SK-N-SH (cell line): ENCODE measurements around the gene HFE. TPM values are rescaled to one million over a fixed set of nuclear protein-coding genes. Genes with fewer than 3 reads are reported as not detected.

Experiments used
- CTCF ChIA-PET: fragments of 300-600, 350-600 bp; formaldehyde crosslinking; extraction: SDS; loops from one replicate; lab custom pipeline; 2021; lab: Yijun Ruan, JAX
- POLR2A ChIA-PET: fragments of 350-600 bp; sonication (Branson Sonifier 250); formaldehyde crosslinking; extraction: SDS; loops from one replicate; lab custom pipeline; 2020; ENCODE audit warnings: antibody characterized with exemption, inconsistent platforms; lab: Yijun Ruan, JAX
- DNase-seq: peaks from one replicate; pipeline ENCODE4 v3.0.0; 2012
- H2AFZ ChIP-seq: fragments of 200-600 bp; sonication (generic); 2 replicates; pipeline ENCODE4 v1.8.1; 2016; ENCODE audit warnings: antibody characterized with exemption, mild to moderate bottlenecking, low read depth
- H3F3A ChIP-seq: fragments of 200-600 bp; sonication (generic); replicated peaks from 2 replicates; pipeline ENCODE3; 2016; ENCODE audit warnings: antibody characterized with exemption, mild to moderate bottlenecking; ENCODE audit not compliant: insufficient read depth
- H3K27ac ChIP-seq, 2 experiments: fragments of 200-500 bp in 1 of 2; fragments of 200-600 bp in 1 of 2; sonication (Bioruptor generic) in 1 of 2; sonication (generic), shearing (Covaris generic) in 1 of 2; 2 replicates each; pipeline versions ENCODE4 v1.5.1 to v1.6.1; 2014 to 2016; ENCODE audit warnings: low read depth in 2 of 2, inconsistent platforms in 1 of 2, low read length in 1 of 2, mild to moderate bottlenecking in 1 of 2, mixed read lengths in 1 of 2
- H3K27me3 ChIP-seq: fragments of 200-600 bp; sonication (generic), shearing (Covaris generic); 2 replicates; pipeline ENCODE4 v1.6.1; 2016; ENCODE audit warnings: mixed run types; ENCODE audit not compliant: insufficient read depth
- H3K36me3 ChIP-seq, 2 experiments: fragments of 200-500 bp in 1 of 2; fragments of 200-600 bp in 1 of 2; sonication (Bioruptor generic) in 1 of 2; sonication (generic) in 1 of 2; replicated peaks in 1 of 2; 2 replicates each; pipeline versions ENCODE3 to v1.5.1; 2014 to 2016; ENCODE audit warnings: low read length in 1 of 2, mild to moderate bottlenecking in 1 of 2; ENCODE audit not compliant: insufficient read depth in 2 of 2, control insufficient read depth in 1 of 2
- H3K4me1 ChIP-seq, 2 experiments: fragments of 200-500 bp in 1 of 2; fragments of 200-600 bp in 1 of 2; sonication (Bioruptor generic) in 1 of 2; sonication (generic), shearing (Covaris generic) in 1 of 2; 2 replicates each; pipeline versions ENCODE4 v1.5.1 to v1.6.1; 2014 to 2016; ENCODE audit warnings: low read depth in 1 of 2, low read length in 1 of 2, mixed run types in 1 of 2; ENCODE audit not compliant: insufficient read depth in 2 of 2, control insufficient read depth in 1 of 2
- H3K4me2 ChIP-seq: fragments of 200-600 bp; sonication (generic), shearing (Covaris generic); 2 replicates; pipeline ENCODE4 v1.6.1; 2017; ENCODE audit warnings: mixed run types
- H3K4me3 ChIP-seq, 2 experiments: fragments of 200-500 bp in 1 of 2; fragments of 200-600 bp in 1 of 2; sonication (Bioruptor generic) in 1 of 2; sonication (generic), shearing (Covaris generic) in 1 of 2; 2 replicates each; pipeline versions ENCODE4 v1.5.1 to v1.8.1; 2014 to 2016; ENCODE audit warnings: low read depth in 2 of 2, inconsistent platforms in 1 of 2, low read length in 1 of 2, mild to moderate bottlenecking in 1 of 2, mixed read lengths in 1 of 2, moderate library complexity in 1 of 2
- H3K79me2 ChIP-seq: fragments of 200-600 bp; sonication (generic); 2 replicates; pipeline ENCODE4 v1.8.1; 2017; ENCODE audit warnings: mild to moderate bottlenecking; ENCODE audit not compliant: insufficient read depth
- H3K9ac ChIP-seq: fragments of 200-600 bp; sonication (generic); 2 replicates; pipeline ENCODE4 v1.6.1; 2017; ENCODE audit warnings: mixed run types
- H3K9me2 ChIP-seq: fragments of 200-600 bp; sonication (generic); 2 replicates; pipeline ENCODE4 v1.6.1; 2017; ENCODE audit warnings: mixed run types
- H3K9me3 ChIP-seq: fragments of 200-600 bp; sonication (generic); 2 replicates; pipeline ENCODE4 v1.6.1; 2017; ENCODE audit warnings: mixed run types, mild to moderate bottlenecking, moderate library complexity
- H4K20me1 ChIP-seq: fragments of 200-600 bp; sonication (generic); 2 replicates; pipeline ENCODE4 v1.6.1; 2017; ENCODE audit warnings: mild to moderate bottlenecking, mixed run types; ENCODE audit not compliant: insufficient read depth
- CHD2 ChIP-seq: fragments of 150-350 bp; IDR thresholded peaks from 2 replicates; pipeline ENCODE4 v1.6.1; 2018; ENCODE audit warnings: low read length; ENCODE audit not compliant: partially characterized antibody
- ELF1 ChIP-seq: IDR thresholded peaks from 2 replicates; pipeline ENCODE4 v1.4.0; 2012
- EP300 ChIP-seq, 2 experiments: IDR thresholded peaks; 2 replicates each; pipeline versions ENCODE4 v1.4.0 to v1.6.1; 2012; ENCODE audit warnings: borderline replicate concordance in 1 of 2, low read depth in 1 of 2, low read length in 1 of 2
- FOXM1 ChIP-seq: IDR thresholded peaks from 2 replicates; pipeline ENCODE4 v1.4.0; 2012; ENCODE audit warnings: low read depth, mild to moderate bottlenecking
- IRF3 ChIP-seq: fragments of 150-350 bp; IDR thresholded peaks from 2 replicates; pipeline ENCODE4 v1.6.1; 2016; ENCODE audit warnings: mild to moderate bottlenecking, low read depth, low read length
- MAX ChIP-seq: IDR thresholded peaks from 2 replicates; pipeline ENCODE4 v1.4.0; 2012; ENCODE audit warnings: low read depth
- MEF2A ChIP-seq: IDR thresholded peaks from 2 replicates; pipeline ENCODE4 v1.4.0; 2012; ENCODE audit warnings: low read depth, borderline replicate concordance
- MXI1 ChIP-seq: IDR thresholded peaks from 2 replicates; pipeline ENCODE4 v1.6.1; 2012; ENCODE audit warnings: mild to moderate bottlenecking, low read depth, low read length, improper control_type of control experiment
- PBX3 ChIP-seq: IDR thresholded peaks from 2 replicates; pipeline ENCODE4; 2012
- POLR2AphosphoS5 ChIP-seq: IDR thresholded peaks from 2 replicates; pipeline ENCODE4 v1.6.1; 2012; ENCODE audit warnings: low read depth, low read length
- RAD21 ChIP-seq: IDR thresholded peaks from 2 replicates; pipeline ENCODE4 v1.6.1; 2012; ENCODE audit warnings: mild to moderate bottlenecking, low read length
- RCOR1 ChIP-seq: fragments of 150-350 bp; IDR thresholded peaks from 2 replicates; pipeline ENCODE4 v1.6.1; 2017; ENCODE audit warnings: antibody characterized with exemption, low read length
- REST ChIP-seq: IDR thresholded peaks from 2 replicates; pipeline ENCODE4 v1.6.1; 2012; ENCODE audit warnings: mild to moderate bottlenecking, low read depth, low read length, moderate library complexity
- RXRA ChIP-seq: IDR thresholded peaks from 2 replicates; pipeline ENCODE4 v1.4.0; 2012; ENCODE audit warnings: low read depth, mild to moderate bottlenecking, borderline replicate concordance
- SIN3A ChIP-seq: IDR thresholded peaks from 2 replicates; pipeline ENCODE4 v1.6.1; 2012; ENCODE audit warnings: low read depth, mild to moderate bottlenecking, low read length, moderate library complexity, borderline replicate concordance
- SMC3 ChIP-seq: IDR thresholded peaks from 2 replicates; pipeline ENCODE4 v1.6.1; 2012; ENCODE audit warnings: low read depth, low read length, improper control_type of control experiment
- TAF1 ChIP-seq: IDR thresholded peaks from 2 replicates; pipeline ENCODE4 v1.6.1; 2012; ENCODE audit warnings: low read depth, mild to moderate bottlenecking, low read length, moderate library complexity, borderline replicate concordance
- TEAD4 ChIP-seq: IDR thresholded peaks from 2 replicates; pipeline ENCODE4 v1.4.0; 2012; ENCODE audit warnings: mild to moderate bottlenecking, borderline replicate concordance; ENCODE audit not compliant: insufficient read depth
- YY1 ChIP-seq: IDR thresholded peaks from 2 replicates; pipeline ENCODE4 v1.4.0; 2012; ENCODE audit warnings: low read depth, mild to moderate bottlenecking
- ZBTB33 ChIP-seq: IDR thresholded peaks from 2 replicates; pipeline ENCODE4 v1.4.0; 2012; ENCODE audit warnings: low read depth, borderline replicate concordance
- WGBS: methylation state at CpG from one replicate; pipeline ENCODE4 v1.1.6; 2017; ENCODE audit warnings: low lambda C conversion rate; 5-methylcytosine and 5-hydroxymethylcytosine counted together
- polyA plus RNA-seq, 3 experiments: library from polyadenylated mRNA; depleted of rRNA; stranded (reverse); fragments of >200 nt; gene quantifications; 2 replicates each; pipeline ENCODE4 v1.2.3, GENCODE V29; 2012
- TF ChIP-seq, protein P1 (sequence below): fragments of 200-600 bp; sonication (generic); IDR thresholded peaks from 2 replicates; pipeline ENCODE4 v1.6.1; 2017; ENCODE audit warnings: antibody characterized with exemption, mild to moderate bottlenecking, moderate library complexity

HFE gene
- polyA plus RNA-seq, 1 of the 3 experiments (the other 2 are of a cell fraction): not detected

GRCh38 chr6:26123947-26124780 is 36.9 kb downstream of the HFE start:
- H3K4me2 ChIP-seq: peak overlapping the region; percentile 88
- peak overlapping the region; percentile 92 to 100 for H3K27ac ChIP-seq
- H3K4me1 ChIP-seq: peaks cover 7 to 9% of the 10 kb centered on the region in 2 experiments; a peak in 3 of 4 replicates
- POLR2A ChIA-PET: interaction anchor here (0.7 to 7.6 kb wide), 50 partner anchors 10 to 1769 kb away, joined by 3 to 623 read pairs (median 7); a partner anchor contains a TSS
- 3% methylated on average over 21 of the region's 45 CpGs for WGBS
- H4K20me1 ChIP-seq: peaks cover 33% of the 10 kb centered on the region
- peaks cover 13 to 21% of the 10 kb centered on the region in 2 experiments for H3K36me3 ChIP-seq
- DNase-seq: peak; percentile 86
- no peaks in the 10 kb centered on the region for H3K27me3 ChIP-seq
- H3K9me3 ChIP-seq: no peaks in the 10 kb centered on the region
- H3F3A ChIP-seq: peaks cover 33% of the 10 kb centered on the region
- peaks cover 51% of the 10 kb centered on the region for H3K79me2 ChIP-seq
- peak overlapping the region; percentile 98 for H3K9ac ChIP-seq
- peak overlapping the region; percentile 84 to 94 for H3K4me3 ChIP-seq
- CTCF ChIA-PET: interaction anchor here (0.6 to 3.6 kb wide), 3 partner anchors 27 to 74 kb away, joined by 3 to 11 read pairs (median 3); no protein-coding TSS in a partner anchor
- H2AFZ ChIP-seq: no peak overlapping the region
- H3K9me2 ChIP-seq: no peaks in the 10 kb centered on the region
- TF ChIP-seq MXI1 (0 out of 2 replicates have a peak, but pooled peaks have one; percentile 18), RAD21 (no peak), YY1 (peak; percentile 89; the same call in 1 of the 2 replicates), SIN3A (peak; percentile 92), ELF1 (peak; percentile 45; the same call in 1 of the 2 replicates), RCOR1 (peak; percentile 29; the same call in 1 of the 2 replicates), CHD2 (peak; percentile 80), SMC3 (no peak), EP300 (IDR thresholded peaks at IDR 0.05; ENCODE audit: borderline replicate concordance in 1 of 2, low read depth in 1 of 2, low read length in 1 of 2) (0 out of 4 replicates have a peak, but pooled peaks of 1 of the 2 experiments have one; percentile 1), RXRA (no peak), ZBTB33 (peak; percentile 88), POLR2AphosphoS5 (peak; percentile 99), IRF3 (peak; percentile 72), FOXM1 (0 out of 2 replicates have a peak, but pooled peaks have one; percentile 27), TEAD4 (no peak), MEF2A (0 out of 2 replicates have a peak, but pooled peaks have one; percentile 34), PBX3 (peak; percentile 13), TAF1 (peak; percentile 93), MAX (peak; percentile 64), REST (peak; percentile 70; the same call in 1 of the 2 replicates)
- TF ChIP-seq, protein P1, sequence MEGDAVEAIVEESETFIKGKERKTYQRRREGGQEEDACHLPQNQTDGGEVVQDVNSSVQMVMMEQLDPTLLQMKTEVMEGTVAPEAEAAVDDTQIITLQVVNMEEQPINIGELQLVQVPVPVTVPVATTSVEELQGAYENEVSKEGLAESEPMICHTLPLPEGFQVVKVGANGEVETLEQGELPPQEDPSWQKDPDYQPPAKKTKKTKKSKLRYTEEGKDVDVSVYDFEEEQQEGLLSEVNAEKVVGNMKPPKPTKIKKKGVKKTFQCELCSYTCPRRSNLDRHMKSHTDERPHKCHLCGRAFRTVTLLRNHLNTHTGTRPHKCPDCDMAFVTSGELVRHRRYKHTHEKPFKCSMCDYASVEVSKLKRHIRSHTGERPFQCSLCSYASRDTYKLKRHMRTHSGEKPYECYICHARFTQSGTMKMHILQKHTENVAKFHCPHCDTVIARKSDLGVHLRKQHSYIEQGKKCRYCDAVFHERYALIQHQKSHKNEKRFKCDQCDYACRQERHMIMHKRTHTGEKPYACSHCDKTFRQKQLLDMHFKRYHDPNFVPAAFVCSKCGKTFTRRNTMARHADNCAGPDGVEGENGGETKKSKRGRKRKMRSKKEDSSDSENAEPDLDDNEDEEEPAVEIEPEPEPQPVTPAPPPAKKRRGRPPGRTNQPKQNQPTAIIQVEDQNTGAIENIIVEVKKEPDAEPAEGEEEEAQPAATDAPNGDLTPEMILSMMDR: no peak
